Cardiac fibroblast (primary cell): ENCODE data around the gene CSAD.

Experiments used
- DNase-seq, 2 donors: peaks; one replicate each; pipeline versions ENCODE4 v3.0.0 to v3.0.0-alpha.2; 2010; ENCODE audit warnings: low read depth in 2 of 2
- H3K4me3 ChIP-seq, 2 donors: replicated peaks in 1 of 2; 1 replicate in 1 of 2; 2 replicates in 1 of 2; pipeline ENCODE4 v1.5.1; 2011; ENCODE audit warnings: low read depth in 2 of 2, low read length in 2 of 2, mild to moderate bottlenecking in 2 of 2, moderate library complexity in 1 of 2
- TF ChIP-seq, protein P1 (sequence below): IDR thresholded peaks from one replicate; pipeline ENCODE4 v1.5.1; 2011; ENCODE audit warnings: low read depth, mild to moderate bottlenecking, low read length, inconsistent platforms

The CSAD gene, protein sequence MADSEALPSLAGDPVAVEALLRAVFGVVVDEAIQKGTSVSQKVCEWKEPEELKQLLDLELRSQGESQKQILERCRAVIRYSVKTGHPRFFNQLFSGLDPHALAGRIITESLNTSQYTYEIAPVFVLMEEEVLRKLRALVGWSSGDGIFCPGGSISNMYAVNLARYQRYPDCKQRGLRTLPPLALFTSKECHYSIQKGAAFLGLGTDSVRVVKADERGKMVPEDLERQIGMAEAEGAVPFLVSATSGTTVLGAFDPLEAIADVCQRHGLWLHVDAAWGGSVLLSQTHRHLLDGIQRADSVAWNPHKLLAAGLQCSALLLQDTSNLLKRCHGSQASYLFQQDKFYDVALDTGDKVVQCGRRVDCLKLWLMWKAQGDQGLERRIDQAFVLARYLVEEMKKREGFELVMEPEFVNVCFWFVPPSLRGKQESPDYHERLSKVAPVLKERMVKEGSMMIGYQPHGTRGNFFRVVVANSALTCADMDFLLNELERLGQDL

DNA sequence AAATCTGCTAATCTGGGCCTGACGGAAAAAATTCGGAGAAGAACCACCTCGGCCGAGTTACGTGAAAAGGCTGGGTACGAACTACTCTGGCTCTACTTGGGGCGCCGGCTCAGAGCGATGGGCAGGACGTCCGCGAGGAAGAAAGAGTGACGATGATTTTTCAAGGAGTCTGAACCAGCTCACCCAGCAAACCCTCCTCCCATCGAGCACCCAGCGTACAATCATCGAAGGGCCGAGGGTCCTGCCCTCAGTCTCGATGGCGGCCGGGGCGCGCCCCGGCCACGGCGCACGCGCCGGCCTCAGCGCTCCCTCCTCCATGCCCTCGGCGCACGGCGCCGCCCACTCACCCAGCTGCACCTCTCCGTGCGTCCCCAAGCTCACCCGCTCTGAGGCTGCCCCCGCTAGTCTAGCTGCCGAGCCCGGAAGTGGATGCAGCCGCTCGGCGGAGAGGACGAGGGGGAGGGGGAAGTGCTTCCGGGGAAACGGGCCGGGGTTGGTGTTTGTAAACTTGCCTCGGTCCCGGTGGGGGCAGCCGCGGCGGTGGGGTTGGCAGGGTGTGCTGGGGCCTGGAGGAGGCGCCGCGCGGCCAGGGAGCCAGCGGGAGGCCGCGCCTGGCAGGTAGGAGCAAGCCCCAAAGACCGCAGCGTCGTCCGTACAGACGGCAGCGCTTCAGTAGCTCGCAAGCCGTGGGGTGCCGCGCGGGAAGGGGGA lies at the start of gene CSAD, which contains the start of gene ZNF740:
Gene CSAD (minus strand): TSS at position 706 of the 711 bp plus-strand sequence. CDS start 7,455 bp downstream, outside the sequence.
Gene ZNF740 (plus strand): TSS at position 503 of the 711 bp plus-strand sequence. CDS start 1,262 bp downstream, outside the sequence.
- TF ChIP-seq, protein P1, sequence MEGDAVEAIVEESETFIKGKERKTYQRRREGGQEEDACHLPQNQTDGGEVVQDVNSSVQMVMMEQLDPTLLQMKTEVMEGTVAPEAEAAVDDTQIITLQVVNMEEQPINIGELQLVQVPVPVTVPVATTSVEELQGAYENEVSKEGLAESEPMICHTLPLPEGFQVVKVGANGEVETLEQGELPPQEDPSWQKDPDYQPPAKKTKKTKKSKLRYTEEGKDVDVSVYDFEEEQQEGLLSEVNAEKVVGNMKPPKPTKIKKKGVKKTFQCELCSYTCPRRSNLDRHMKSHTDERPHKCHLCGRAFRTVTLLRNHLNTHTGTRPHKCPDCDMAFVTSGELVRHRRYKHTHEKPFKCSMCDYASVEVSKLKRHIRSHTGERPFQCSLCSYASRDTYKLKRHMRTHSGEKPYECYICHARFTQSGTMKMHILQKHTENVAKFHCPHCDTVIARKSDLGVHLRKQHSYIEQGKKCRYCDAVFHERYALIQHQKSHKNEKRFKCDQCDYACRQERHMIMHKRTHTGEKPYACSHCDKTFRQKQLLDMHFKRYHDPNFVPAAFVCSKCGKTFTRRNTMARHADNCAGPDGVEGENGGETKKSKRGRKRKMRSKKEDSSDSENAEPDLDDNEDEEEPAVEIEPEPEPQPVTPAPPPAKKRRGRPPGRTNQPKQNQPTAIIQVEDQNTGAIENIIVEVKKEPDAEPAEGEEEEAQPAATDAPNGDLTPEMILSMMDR, result no peak
- peak within 1 kb of the TSS; percentile 67 to 81 for H3K4me3 ChIP-seq
- peak; percentile 97 to 98 for DNase-seq

DNA sequence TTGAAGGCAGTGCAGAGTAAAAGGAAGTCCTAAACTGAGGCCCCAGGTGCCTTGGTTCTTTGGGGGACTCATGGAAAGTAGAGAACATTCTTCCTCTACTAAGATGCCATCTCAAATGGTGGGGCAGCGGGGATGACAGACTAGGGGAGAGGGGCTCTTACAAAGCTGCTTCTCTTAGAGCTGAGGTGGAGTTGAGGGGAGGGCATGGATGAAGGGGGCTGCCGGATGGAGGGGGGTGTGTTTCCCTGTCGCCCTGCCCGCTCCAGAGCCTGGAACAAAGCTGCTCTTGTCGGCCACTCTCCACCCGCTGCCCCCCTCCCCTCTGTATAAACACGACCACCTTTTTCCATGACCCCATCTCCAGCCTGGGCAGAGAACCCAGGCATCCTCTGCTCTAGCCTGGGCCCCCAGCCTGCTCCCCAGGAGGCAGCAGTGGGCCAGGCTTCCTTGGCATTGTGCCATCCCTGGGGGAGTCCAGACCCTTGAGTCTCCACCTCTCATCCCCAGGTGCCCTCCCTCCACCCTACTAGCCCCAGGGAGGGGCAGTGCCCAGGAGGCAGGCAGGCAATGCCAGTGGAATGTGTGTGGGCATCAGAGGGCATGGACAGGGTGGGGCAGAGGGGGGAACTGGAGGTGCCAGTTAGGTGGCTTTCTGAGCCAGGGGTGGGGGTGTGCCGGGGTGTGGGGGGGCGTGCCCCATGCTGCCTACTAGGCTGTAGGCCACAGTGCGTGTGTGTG lies 49.6 kb upstream of the CSAD start:
- no peak for DNase-seq
- TF ChIP-seq, protein P1, result no peak
- no peak overlapping the region for H3K4me3 ChIP-seq

DNA sequence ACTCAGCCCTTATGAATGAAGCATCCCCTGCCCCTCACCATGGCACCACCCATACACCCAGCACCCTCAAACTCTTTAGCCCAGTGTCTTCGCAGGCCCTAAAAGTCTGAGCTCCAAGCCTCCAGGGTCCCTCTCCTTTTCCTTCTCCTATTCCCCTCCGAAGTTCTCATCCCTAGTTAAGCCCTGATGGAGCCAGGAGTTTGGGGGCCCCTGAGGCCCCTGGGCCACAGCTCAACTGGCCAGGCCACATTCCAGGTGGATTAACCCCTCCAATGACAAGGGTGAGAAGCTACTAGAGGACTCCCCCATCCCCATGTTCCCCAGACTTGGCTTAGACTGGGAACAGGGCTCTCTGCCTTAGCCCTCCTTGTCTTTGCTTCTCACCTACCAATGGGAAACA lies 48.7 kb upstream of the CSAD start:
- DNase-seq, result no peak
- no peak overlapping the region for H3K4me3 ChIP-seq
- TF ChIP-seq, protein P1, result no peak

DNA sequence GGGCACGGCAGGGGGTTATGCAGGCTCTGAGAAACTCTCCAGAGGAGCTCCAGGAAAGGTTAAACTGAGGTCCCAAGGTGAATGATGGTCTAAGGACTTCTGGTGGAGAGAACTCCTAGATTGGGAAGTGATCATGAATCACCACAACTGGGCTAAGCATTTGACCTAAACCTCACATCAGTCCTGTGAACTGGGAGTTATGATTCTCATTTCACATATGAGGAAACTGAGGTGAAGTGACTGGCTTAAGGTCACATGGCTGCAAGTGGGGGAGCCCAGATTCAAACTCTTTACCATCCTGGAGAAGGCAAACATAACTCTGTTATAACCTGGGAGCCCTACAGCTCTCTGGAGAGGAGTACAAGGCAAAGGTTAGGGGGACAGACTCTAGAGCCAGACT lies 47.1 kb upstream of the CSAD start:
- no peak overlapping the region for H3K4me3 ChIP-seq
- DNase-seq, result no peak
- TF ChIP-seq, protein P1, result no peak

DNA sequence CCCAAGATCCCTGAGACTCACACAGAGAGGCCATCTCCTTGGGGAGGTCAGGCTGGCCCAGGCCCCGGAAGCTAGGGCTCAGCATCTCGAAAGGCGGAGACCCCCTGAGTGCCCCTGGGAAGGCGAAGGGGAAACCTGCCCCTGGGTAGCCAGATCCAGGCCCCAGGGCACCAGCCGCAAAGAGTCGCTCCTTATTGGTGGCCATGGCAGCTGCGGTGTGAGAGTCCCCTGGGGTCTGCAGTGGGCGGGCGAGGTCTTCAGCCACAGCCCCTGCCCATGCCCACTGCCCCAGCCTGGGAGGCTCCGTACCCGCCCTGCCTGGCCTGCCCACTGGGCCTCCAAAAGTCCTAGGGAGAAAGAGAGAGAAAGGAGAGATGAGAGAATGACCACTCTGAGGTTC lies 46.6 kb upstream of the CSAD start:
- no peak overlapping the region for H3K4me3 ChIP-seq
- DNase-seq, result no peak
- TF ChIP-seq, protein P1, result no peak

DNA sequence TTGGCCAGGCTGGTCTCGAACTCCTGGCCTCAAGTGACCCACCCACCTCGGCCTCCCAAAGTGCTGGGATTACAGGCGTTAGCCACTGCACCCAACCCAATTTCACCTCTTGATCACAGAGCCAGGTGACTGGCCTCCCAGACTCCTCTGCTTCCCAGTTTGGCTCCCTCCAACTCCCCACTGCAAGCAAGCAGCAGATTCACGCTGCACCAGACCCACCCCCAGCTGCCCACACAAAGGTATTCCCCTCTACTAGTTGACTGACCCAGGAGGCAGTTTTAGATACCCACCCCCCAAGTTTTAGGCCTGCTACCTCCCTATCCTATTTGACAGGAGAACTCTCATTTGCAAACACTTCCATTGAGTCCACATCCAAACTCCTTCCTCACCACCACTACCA lies 46.1 kb upstream of the CSAD start:
- no peak overlapping the region for H3K4me3 ChIP-seq
- no peak for DNase-seq
- TF ChIP-seq, protein P1, result no peak
